SH-SY5Y (cell line): ENCODE results near the gene SLIT1.

Experiments
- GATA2 ChIP-seq: IDR thresholded peaks from 2 replicates; pipeline ENCODE4 v1.6.1; 2011; ENCODE audit warnings: mild to moderate bottlenecking, low read depth, low read length
- GATA3 ChIP-seq: IDR thresholded peaks from 2 replicates; pipeline ENCODE4 v1.6.1; 2011; ENCODE audit warnings: low read depth, mild to moderate bottlenecking, low read length, moderate library complexity

DNA sequence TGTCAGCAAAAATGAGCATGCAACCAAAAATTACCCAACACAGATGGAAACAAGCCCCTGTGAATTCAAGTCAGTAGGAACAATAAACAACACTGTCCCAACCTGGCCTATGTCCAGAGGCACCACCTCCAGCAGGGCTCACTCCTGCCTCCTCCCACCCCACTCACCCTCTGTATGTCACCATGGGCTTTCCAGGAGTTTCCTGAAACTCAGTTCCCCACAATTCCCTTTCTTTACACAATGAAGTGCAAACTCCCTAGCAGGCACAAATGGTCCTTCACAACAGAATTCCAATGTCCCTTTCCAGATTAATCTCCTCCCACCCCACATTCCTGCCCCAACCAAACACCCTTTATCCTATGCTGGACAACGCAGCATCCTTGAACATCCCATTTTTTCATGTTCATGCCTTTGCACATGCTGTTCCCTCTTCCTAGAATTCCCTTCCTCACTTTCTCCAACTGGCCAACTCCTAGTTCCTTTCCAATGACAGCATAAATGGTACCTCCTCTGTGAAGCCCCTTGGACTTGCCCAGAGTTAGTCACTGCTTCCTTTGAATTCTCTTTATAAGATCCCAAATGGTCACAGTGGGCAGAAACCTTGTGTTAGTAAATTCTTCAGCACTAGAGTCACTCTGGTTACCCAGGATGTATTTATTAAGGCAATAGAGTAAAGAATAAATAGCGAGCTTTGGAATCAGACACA is 157.5 kb downstream of the SLIT1 start:
- TF ChIP-seq GATA2 (no peak), GATA3 (no peak)
